K562 (cell line): Measurements from ENCODE around the gene EFCAB8.

Source experiments
- EWSR1 ChIP-seq: fragments of 450-650 bp; IDR thresholded peaks from 2 replicates; pipeline ENCODE4 v1.6.1; 2018; ENCODE audit warnings: borderline replicate concordance, mild to moderate bottlenecking, low read depth, moderate library complexity; ENCODE audit not compliant: partially characterized antibody
- EZH2 ChIP-seq: IDR thresholded peaks from 2 replicates; pipeline ENCODE4 v1.6.1; 2012; ENCODE audit warnings: low read depth, mild to moderate bottlenecking, inconsistent platforms, low read length, borderline replicate concordance
- HDGF ChIP-seq: fragments of 450-650 bp; IDR thresholded peaks from 2 replicates; pipeline ENCODE4 v1.6.1; 2016
- PHF8 ChIP-seq: fragments of 200-600 bp; sonication (generic); IDR thresholded peaks from 2 replicates; pipeline ENCODE4 v1.6.1; 2012; ENCODE audit warnings: mixed run types, mild to moderate bottlenecking, inconsistent platforms, low read length, moderate library complexity, borderline replicate concordance
- POLR2A ChIP-seq: fragments of 450-650 bp; conservative IDR thresholded peaks from 2 replicates; pipeline ENCODE4 v1.6.1; 2016
- ZNF165 ChIP-seq: fragments of 250-450 bp; sonication (Bioruptor Pico); IDR thresholded peaks from 2 replicates; pipeline ENCODE4 v1.4.0; 2020; ENCODE audit warnings: borderline replicate concordance
- TF ChIP-seq, protein P1 (sequence below): fragments of 450-650 bp; IDR thresholded peaks from 2 replicates; pipeline ENCODE4 v1.6.1; 2016; ENCODE audit warnings: low read depth, mild to moderate bottlenecking, moderate library complexity
- TF ChIP-seq, protein P2 (sequence below), 3 experiments: IDR thresholded peaks in 2 of 3; conservative IDR thresholded peaks in 1 of 3; 2 replicates each; pipeline ENCODE4 v1.5.1; 2011 to 2012; ENCODE audit warnings: low read length in 3 of 3, mild to moderate bottlenecking in 3 of 3, control low read depth in 2 of 3, improper control_type of control experiment in 1 of 3, inconsistent platforms in 1 of 3, low read depth in 1 of 3, mixed read lengths in 1 of 3, moderate library complexity in 1 of 3; ENCODE audit not compliant: insufficient read depth in 2 of 3
- TF ChIP-seq, protein P3 (sequence below), 2 experiments: fragments of 450-650 bp; formaldehyde crosslinking in 1 of 2; IDR thresholded peaks; 2 replicates each; pipeline versions ENCODE4 v1.4.0 to v1.6.1; 2014 to 2020; ENCODE audit warnings: mild to moderate bottlenecking in 2 of 2, borderline replicate concordance in 1 of 2, low read depth in 1 of 2

- TF ChIP-seq EWSR1 = no peak
- no peak for TF ChIP-seq EZH2
- TF ChIP-seq, protein P1, sequence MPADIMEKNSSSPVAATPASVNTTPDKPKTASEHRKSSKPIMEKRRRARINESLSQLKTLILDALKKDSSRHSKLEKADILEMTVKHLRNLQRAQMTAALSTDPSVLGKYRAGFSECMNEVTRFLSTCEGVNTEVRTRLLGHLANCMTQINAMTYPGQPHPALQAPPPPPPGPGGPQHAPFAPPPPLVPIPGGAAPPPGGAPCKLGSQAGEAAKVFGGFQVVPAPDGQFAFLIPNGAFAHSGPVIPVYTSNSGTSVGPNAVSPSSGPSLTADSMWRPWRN = no peak
- no peak for TF ChIP-seq POLR2A
- TF ChIP-seq PHF8 = no peak
- TF ChIP-seq ZNF165 (CRISPR knock-in tag) = no peak
- TF ChIP-seq, protein P2, sequence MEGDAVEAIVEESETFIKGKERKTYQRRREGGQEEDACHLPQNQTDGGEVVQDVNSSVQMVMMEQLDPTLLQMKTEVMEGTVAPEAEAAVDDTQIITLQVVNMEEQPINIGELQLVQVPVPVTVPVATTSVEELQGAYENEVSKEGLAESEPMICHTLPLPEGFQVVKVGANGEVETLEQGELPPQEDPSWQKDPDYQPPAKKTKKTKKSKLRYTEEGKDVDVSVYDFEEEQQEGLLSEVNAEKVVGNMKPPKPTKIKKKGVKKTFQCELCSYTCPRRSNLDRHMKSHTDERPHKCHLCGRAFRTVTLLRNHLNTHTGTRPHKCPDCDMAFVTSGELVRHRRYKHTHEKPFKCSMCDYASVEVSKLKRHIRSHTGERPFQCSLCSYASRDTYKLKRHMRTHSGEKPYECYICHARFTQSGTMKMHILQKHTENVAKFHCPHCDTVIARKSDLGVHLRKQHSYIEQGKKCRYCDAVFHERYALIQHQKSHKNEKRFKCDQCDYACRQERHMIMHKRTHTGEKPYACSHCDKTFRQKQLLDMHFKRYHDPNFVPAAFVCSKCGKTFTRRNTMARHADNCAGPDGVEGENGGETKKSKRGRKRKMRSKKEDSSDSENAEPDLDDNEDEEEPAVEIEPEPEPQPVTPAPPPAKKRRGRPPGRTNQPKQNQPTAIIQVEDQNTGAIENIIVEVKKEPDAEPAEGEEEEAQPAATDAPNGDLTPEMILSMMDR (IDR thresholded peaks at IDR 0.05 in 2 of 3, conservative IDR thresholded peaks at IDR 0.05 in 1 of 3; ENCODE audit: insufficient read depth in 2 of 3, low read depth in 1 of 3, low read length in 3 of 3) = no peak
- TF ChIP-seq, protein P3, sequence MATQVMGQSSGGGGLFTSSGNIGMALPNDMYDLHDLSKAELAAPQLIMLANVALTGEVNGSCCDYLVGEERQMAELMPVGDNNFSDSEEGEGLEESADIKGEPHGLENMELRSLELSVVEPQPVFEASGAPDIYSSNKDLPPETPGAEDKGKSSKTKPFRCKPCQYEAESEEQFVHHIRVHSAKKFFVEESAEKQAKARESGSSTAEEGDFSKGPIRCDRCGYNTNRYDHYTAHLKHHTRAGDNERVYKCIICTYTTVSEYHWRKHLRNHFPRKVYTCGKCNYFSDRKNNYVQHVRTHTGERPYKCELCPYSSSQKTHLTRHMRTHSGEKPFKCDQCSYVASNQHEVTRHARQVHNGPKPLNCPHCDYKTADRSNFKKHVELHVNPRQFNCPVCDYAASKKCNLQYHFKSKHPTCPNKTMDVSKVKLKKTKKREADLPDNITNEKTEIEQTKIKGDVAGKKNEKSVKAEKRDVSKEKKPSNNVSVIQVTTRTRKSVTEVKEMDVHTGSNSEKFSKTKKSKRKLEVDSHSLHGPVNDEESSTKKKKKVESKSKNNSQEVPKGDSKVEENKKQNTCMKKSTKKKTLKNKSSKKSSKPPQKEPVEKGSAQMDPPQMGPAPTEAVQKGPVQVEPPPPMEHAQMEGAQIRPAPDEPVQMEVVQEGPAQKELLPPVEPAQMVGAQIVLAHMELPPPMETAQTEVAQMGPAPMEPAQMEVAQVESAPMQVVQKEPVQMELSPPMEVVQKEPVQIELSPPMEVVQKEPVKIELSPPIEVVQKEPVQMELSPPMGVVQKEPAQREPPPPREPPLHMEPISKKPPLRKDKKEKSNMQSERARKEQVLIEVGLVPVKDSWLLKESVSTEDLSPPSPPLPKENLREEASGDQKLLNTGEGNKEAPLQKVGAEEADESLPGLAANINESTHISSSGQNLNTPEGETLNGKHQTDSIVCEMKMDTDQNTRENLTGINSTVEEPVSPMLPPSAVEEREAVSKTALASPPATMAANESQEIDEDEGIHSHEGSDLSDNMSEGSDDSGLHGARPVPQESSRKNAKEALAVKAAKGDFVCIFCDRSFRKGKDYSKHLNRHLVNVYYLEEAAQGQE (IDR thresholded peaks at IDR 0.05; ENCODE audit: borderline replicate concordance) = no peak
- TF ChIP-seq, protein P3 (CRISPR knock-in tag; IDR thresholded peaks at IDR 0.05; ENCODE audit: low read depth) = no peak
- TF ChIP-seq HDGF = no peak
Measured at GRCh38 chr20:32878820-32879219, 20.1 kb downstream of the EFCAB8 start.
